ES-I3 (cell line): ENCODE data around the gene JAG2.

Source experiments
- H3K36me3 ChIP-seq: 2 replicates; pipeline ENCODE4 v1.6.1; 2013; ENCODE audit warnings: mild to moderate bottlenecking, low read length, control low read depth, moderate library complexity; ENCODE audit not compliant: insufficient read depth
- H3K4me1 ChIP-seq: 2 replicates; pipeline ENCODE4 v1.6.1; 2013; ENCODE audit warnings: mild to moderate bottlenecking, control low read depth, low read length; ENCODE audit not compliant: insufficient read depth
- H3K9ac ChIP-seq: 2 replicates; pipeline ENCODE4 v1.6.1; 2013; ENCODE audit warnings: low read depth, mild to moderate bottlenecking, low read length, moderate library complexity
- H3K9me3 ChIP-seq: 2 replicates; pipeline ENCODE4 v1.6.1; 2013; ENCODE audit warnings: mild to moderate bottlenecking, low read length, moderate library complexity; ENCODE audit not compliant: control insufficient read depth, insufficient read depth

JAG2 gene

GRCh38 chr14:105159344-105159743, 9.2 kb downstream of the JAG2 start:
- Histone ChIP-seq H3K9ac (no peak overlapping the region), H3K36me3 (no peaks in the 10 kb centered on the region), H3K9me3 (no peaks in the 10 kb centered on the region), H3K4me1 (no peaks in the 10 kb centered on the region; the same call in 1 of the 2 replicates)

GRCh38 chr14:105158794-105159193, 9.8 kb downstream of the JAG2 start:
- Histone ChIP-seq H3K9ac (no peak overlapping the region), H3K36me3 (no peaks in the 10 kb centered on the region), H3K4me1 (no peaks in the 10 kb centered on the region; the same call in 1 of the 2 replicates), H3K9me3 (no peaks in the 10 kb centered on the region)

- no peaks in the 10 kb centered on the region for H3K9me3 ChIP-seq
- H3K4me1 ChIP-seq = no peaks in the 10 kb centered on the region; the same call in 1 of the 2 replicates
- H3K9ac ChIP-seq = no peak overlapping the region
These were observed 10.7 kb downstream of the JAG2 start for GRCh38 chr14:105157872-105158271.

GRCh38 chr14:105156414-105157375, 11.9 kb downstream of the JAG2 start:
- Histone ChIP-seq H3K9ac (no peak overlapping the region), H3K36me3 (no peaks in the 10 kb centered on the region), H3K9me3 (no peaks in the 10 kb centered on the region), H3K4me1 (no peaks in the 10 kb centered on the region)

More at GRCh38 chr14:105157872-105158271, 10.7 kb downstream of the JAG2 start:
- H3K36me3 ChIP-seq = no peaks in the 10 kb centered on the region

GRCh38 chr14:105155681-105156413, 12.7 kb downstream of the JAG2 start:
- no peaks in the 10 kb centered on the region for H3K9me3 ChIP-seq
- H3K36me3 ChIP-seq = no peaks in the 10 kb centered on the region
- H3K4me1 ChIP-seq = no peaks in the 10 kb centered on the region
- no peak overlapping the region for H3K9ac ChIP-seq

GRCh38 chr14:105155071-105155651, 13.4 kb downstream of the JAG2 start:
- no peaks in the 10 kb centered on the region for H3K4me1 ChIP-seq
- no peaks in the 10 kb centered on the region for H3K36me3 ChIP-seq
- H3K9me3 ChIP-seq = no peaks in the 10 kb centered on the region
- H3K9ac ChIP-seq = no peak overlapping the region

- no peaks in the 10 kb centered on the region for H3K36me3 ChIP-seq
- no peak overlapping the region for H3K9ac ChIP-seq
- H3K9me3 ChIP-seq = no peaks in the 10 kb centered on the region
These were observed 14.1 kb downstream of the JAG2 start for GRCh38 chr14:105154476-105154871.

GRCh38 chr14:105153739-105154475, 14.7 kb downstream of the JAG2 start:
- H3K9ac ChIP-seq = no peak overlapping the region
- H3K36me3 ChIP-seq = no peaks in the 10 kb centered on the region
- no peaks in the 10 kb centered on the region for H3K4me1 ChIP-seq

More at GRCh38 chr14:105154476-105154871, 14.1 kb downstream of the JAG2 start:
- H3K4me1 ChIP-seq = no peaks in the 10 kb centered on the region

GRCh38 chr14:105153331-105153731, 15.2 kb downstream of the JAG2 start:
- H3K9me3 ChIP-seq = no peaks in the 10 kb centered on the region
- H3K9ac ChIP-seq = no peak overlapping the region
- H3K4me1 ChIP-seq = no peaks in the 10 kb centered on the region
- no peaks in the 10 kb centered on the region for H3K36me3 ChIP-seq

More at GRCh38 chr14:105153739-105154475, 14.7 kb downstream of the JAG2 start:
- no peaks in the 10 kb centered on the region for H3K9me3 ChIP-seq

GRCh38 chr14:105152794-105153241, 15.8 kb downstream of the JAG2 start:
- H3K4me1 ChIP-seq = no peaks in the 10 kb centered on the region
- no peaks in the 10 kb centered on the region for H3K9me3 ChIP-seq
- no peaks in the 10 kb centered on the region for H3K36me3 ChIP-seq
- no peak overlapping the region for H3K9ac ChIP-seq

- no peaks in the 10 kb centered on the region for H3K9me3 ChIP-seq
- no peaks in the 10 kb centered on the region for H3K4me1 ChIP-seq
- no peaks in the 10 kb centered on the region for H3K36me3 ChIP-seq
- H3K9ac ChIP-seq = no peak overlapping the region
These were observed 16.5 kb downstream of the JAG2 start for GRCh38 chr14:105151838-105152793.

GRCh38 chr14:105151084-105151837, 17.3 kb downstream of the JAG2 start:
- Histone ChIP-seq H3K4me1 (no peaks in the 10 kb centered on the region), H3K9me3 (no peaks in the 10 kb centered on the region), H3K36me3 (no peaks in the 10 kb centered on the region), H3K9ac (no peak overlapping the region)
